K562 (cell line): ENCODE data around the gene OR4K5. TPM values are rescaled to one million over a fixed set of nuclear protein-coding genes. Genes with fewer than 3 reads are reported as not detected.

Experiments
- ATAC-seq: fragments of 200-7000 bp; cut with Tn5 transposase; 3 replicates; pipeline ENCODE4 v1.9.1; 2020; ENCODE audit warnings: moderate library complexity
- BruUV-seq: library from RNA; stranded (reverse); fragments of 400-500 nt; replicated peaks from 2 replicates; lab custom pipeline; 2021; lab: Mats Ljungman, UMichigan
- CTCF ChIA-PET: fragments of 300-600 bp; formaldehyde crosslinking; extraction: SDS; loops from one replicate; lab custom pipeline; 2021; ENCODE audit warnings: low intra/inter-chr PET ratio; lab: Yijun Ruan, JAX
- POLR2A ChIA-PET: fragments of 300-600, 350-650 bp; sonication (Branson Sonifier 250); formaldehyde crosslinking; extraction: SDS; loops from one replicate; lab custom pipeline; 2021; ENCODE audit warnings: antibody characterized with exemption, inconsistent platforms; lab: Yijun Ruan, JAX
- DNase-seq, 4 experiments: peaks; one replicate each; pipeline versions ENCODE4 v3.0.0 to v3.0.0-alpha.2; 2011 to 2018; ENCODE audit warnings: low spot score in 3 of 4, mixed read lengths in 3 of 4; ENCODE audit errors: extremely low read depth in 1 of 4
- FAIRE-seq: peaks from 2 replicates; lab custom pipeline; 2011; peaks lifted over from hg19 to GRCh38; lab: Jason Lieb, UNC
- H2AFZ ChIP-seq: 2 replicates; pipeline ENCODE4 v1.6.0; 2011; ENCODE audit warnings: low read depth, low read length, control low read depth, inconsistent platforms
- H3K27ac ChIP-seq: fragments of 200-600 bp; 3 replicates; pipeline ENCODE4 v1.8.0; 2011; ENCODE audit warnings: low read depth, mild to moderate bottlenecking, control low read depth, inconsistent platforms, low read length, moderate library complexity, mixed read lengths; ENCODE audit errors: extremely low read depth
- H3K27me3 ChIP-seq, 2 experiments: fragments of 300-600 bp in 1 of 2; 2 replicates in 1 of 2; 3 replicates in 1 of 2; pipeline versions ENCODE4 v1.6.0 to v1.8.0; 2011; ENCODE audit warnings: inconsistent platforms in 2 of 2, low read length in 2 of 2, mild to moderate bottlenecking in 1 of 2, mixed read lengths in 1 of 2, moderate library complexity in 1 of 2; ENCODE audit not compliant: control insufficient read depth in 2 of 2, insufficient read depth in 2 of 2
- H3K36me3 ChIP-seq: fragments of 300-600 bp; 3 replicates; pipeline ENCODE4 v1.8.0; 2011; ENCODE audit warnings: mild to moderate bottlenecking, low read length, inconsistent platforms; ENCODE audit not compliant: control insufficient read depth, insufficient read depth
- H3K4me1 ChIP-seq, 2 experiments: fragments of 200-600 bp in 1 of 2; replicated peaks in 1 of 2; 2 replicates in 1 of 2; 3 replicates in 1 of 2; pipeline versions ENCODE4 v1.5.1 to v1.8.0; 2011; ENCODE audit warnings: inconsistent platforms in 2 of 2, low read length in 2 of 2, mild to moderate bottlenecking in 1 of 2, mixed read lengths in 1 of 2, moderate library complexity in 1 of 2; ENCODE audit not compliant: control insufficient read depth in 2 of 2, insufficient read depth in 2 of 2
- H3K4me2 ChIP-seq: 2 replicates; pipeline ENCODE4 v1.6.1; 2011; ENCODE audit warnings: low read length, control low read depth, inconsistent platforms, mixed read lengths; ENCODE audit not compliant: insufficient read depth
- H3K4me3 ChIP-seq: fragments of 200-600 bp; sonication (generic), shearing (Covaris generic); 2 replicates; pipeline ENCODE4 v1.5.1; 2016; ENCODE audit warnings: control low read depth, inconsistent platforms
- H3K79me2 ChIP-seq: fragments of 200-600 bp; 3 replicates; pipeline ENCODE4 v1.8.0; 2011; ENCODE audit warnings: low read length, inconsistent platforms; ENCODE audit not compliant: control insufficient read depth, insufficient read depth
- H3K9ac ChIP-seq, 2 experiments: 2 replicates each; pipeline versions ENCODE4 v1.6.0 to v1.6.1; 2011; ENCODE audit warnings: low read depth in 2 of 2, low read length in 2 of 2, control low read depth in 1 of 2, inconsistent platforms in 1 of 2, mild to moderate bottlenecking in 1 of 2, mixed read lengths in 1 of 2; ENCODE audit not compliant: insufficient read depth in 1 of 2
- H3K9me1 ChIP-seq: one replicate; pipeline ENCODE4 v1.6.0; 2011; ENCODE audit warnings: inconsistent platforms, mild to moderate bottlenecking, low read length, moderate library complexity; ENCODE audit not compliant: control insufficient read depth, insufficient read depth
- H3K9me3 ChIP-seq: replicated peaks from 2 replicates; pipeline ENCODE4 v1.5.1; 2011; ENCODE audit warnings: low read depth, low read length, inconsistent platforms; ENCODE audit not compliant: control insufficient read depth, insufficient read depth
- H4K20me1 ChIP-seq: replicated peaks from 2 replicates; pipeline ENCODE4 v1.6.1; 2011; ENCODE audit warnings: low read length, inconsistent platforms, mixed read lengths; ENCODE audit not compliant: control insufficient read depth, insufficient read depth
- CBX2 ChIP-seq: fragments of 200-600 bp; sonication (generic); IDR thresholded peaks from one replicate; pipeline ENCODE4 v1.6.1; 2012; ENCODE audit warnings: mild to moderate bottlenecking, low read length, inconsistent platforms; ENCODE audit not compliant: insufficient read depth, poor library complexity, severe bottlenecking
- CHD4 ChIP-seq: fragments of 200-600 bp; sonication (generic); IDR thresholded peaks from 3 replicates; pipeline ENCODE4 v1.6.1; 2012; ENCODE audit warnings: low read depth, mild to moderate bottlenecking, mixed read lengths, low read length, inconsistent platforms; ENCODE audit not compliant: insufficient read depth, insufficient replicate concordance, poor library complexity, severe bottlenecking
- FOSL1 ChIP-seq: fragments of 200-800 bp; sonication (Bioruptor generic); conservative IDR thresholded peaks from 2 replicates; pipeline ENCODE4 v1.6.1; 2016; ENCODE audit warnings: missing genetic modification characterization, missing compliant biosample characterization
- ILK ChIP-seq: fragments of 450-650 bp; IDR thresholded peaks from 2 replicates; pipeline ENCODE4 v1.6.1; 2016; ENCODE audit warnings: missing genetic modification characterization, low read depth, mild to moderate bottlenecking, missing compliant biosample characterization, moderate library complexity, borderline replicate concordance
- MBD2 ChIP-seq: sonication (generic); IDR thresholded peaks from 2 replicates; pipeline ENCODE4 v1.6.1; 2016; ENCODE audit warnings: low read depth, borderline replicate concordance
- REST ChIP-seq, 2 experiments: fragments of 450-650 bp; formaldehyde crosslinking in 1 of 2; IDR thresholded peaks; 2 replicates each; pipeline versions ENCODE4 v1.4.0 to v1.6.1; 2014 to 2020; ENCODE audit warnings: mild to moderate bottlenecking in 2 of 2, borderline replicate concordance in 1 of 2, low read depth in 1 of 2
- ZNF561 ChIP-seq: fragments of 450-650 bp; formaldehyde crosslinking; conservative IDR thresholded peaks from 2 replicates; pipeline ENCODE4 v1.4.0; 2020; ENCODE audit warnings: mild to moderate bottlenecking, moderate library complexity
- WGBS: fragments of 100-300 bp; shearing (Covaris generic); methylation state at CpG from one replicate; pipeline ENCODE4 v1.1.6; 2016; ENCODE audit warnings: low coverage, mixed read lengths; ENCODE audit not compliant: insufficient coverage; ENCODE audit errors: missing lambda C conversion rate; 5-methylcytosine and 5-hydroxymethylcytosine counted together
- in situ Hi-C: fragments of 300-500 bp; cut with MboI; formaldehyde crosslinking; loops from 4 replicates; pipeline ENCODE4 v1.15.0; 2018; ENCODE audit warnings: inconsistent platforms, mixed read lengths
- intact Hi-C: fragments of 100-400 bp; cut with micrococcal nuclease; formaldehyde crosslinking; loops from 2 replicates; pipeline ENCODE4 v1.14.2; 2022
- polyA plus RNA-seq, 8 experiments: library from polyadenylated mRNA; depleted of rRNA in 4 of 8; stranded (reverse) in 5 of 8; unstranded in 3 of 8; fragments of >200 nt; fragmentation: Nextera tagmentation in 2 of 8; fragmentation: Illumina TruSeq in 1 of 8; extraction: Ambion mirVana in 2 of 8; extraction: Trizol in 1 of 8; gene quantifications; 2 replicates each; pipeline versions ENCODE4 v1.2.1 to v1.2.3, GENCODE V29; 2011 to 2014; ENCODE audit warnings: inconsistent platforms in 1 of 8, missing spikeins in 1 of 8
- total RNA-seq, 7 experiments: library from RNA; depleted of rRNA in 6 of 7; stranded (reverse); fragments of >200 nt in 6 of 7; fragmentation: Illumina TruSeq in 2 of 7; extraction: Trizol in 2 of 7; gene quantifications; 2 replicates each; pipeline versions ENCODE4 v1.2.1 to v1.2.3, GENCODE V29; 2011 to 2021; ENCODE audit warnings: low replicate concordance in 1 of 7

Gene OR4K5
- total and polyA plus RNA-seq, 9 of the 15 experiments (the other 6 are each of a cell fraction or from before 2014, with no cell fraction given), result not detected

DNA sequence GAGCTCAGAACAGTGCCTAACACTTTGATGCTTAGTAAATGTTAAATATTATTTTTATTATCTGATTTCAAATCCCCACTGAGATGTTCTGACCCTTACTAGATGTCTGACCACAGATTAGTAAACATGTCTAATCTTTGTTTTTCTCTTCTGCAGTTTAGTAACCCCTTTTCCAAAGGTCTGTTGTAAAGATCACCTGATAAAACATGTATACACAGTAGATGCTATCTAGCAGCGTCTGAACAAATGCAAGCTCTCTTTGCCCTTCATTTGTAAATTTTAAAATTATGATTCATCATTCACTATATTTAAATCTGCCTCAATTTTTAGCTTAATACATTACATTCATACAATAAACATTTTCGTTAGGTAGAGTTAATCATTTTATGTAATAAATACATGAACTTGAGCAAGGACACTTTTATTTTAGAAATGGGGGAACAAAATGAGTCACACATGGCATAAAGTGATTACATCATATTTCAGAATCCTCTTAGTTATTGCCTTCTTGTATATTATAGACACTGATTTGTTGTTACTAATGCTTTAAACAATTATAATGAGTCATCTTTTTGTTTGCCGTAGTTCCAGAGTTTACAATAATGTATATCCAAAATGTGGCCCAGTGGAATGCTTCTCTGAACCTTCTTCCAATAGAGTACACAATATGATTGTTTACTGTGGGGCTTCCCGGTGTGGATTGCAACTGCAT, 1.7 kb upstream of the OR4K5 start (continued):
- TF ChIP-seq ZNF561 (CRISPR knock-in tag), result no peak

GRCh38 chr14:19930617-19931016, 10.2 kb downstream of the OR4K5 start, which contains the start of gene OR4K1:
OR4K1 (plus strand) TSS chr14:19930917; CDS start chr14:19935667, 4,750 bp downstream.
- 24% methylated on average over 3 of the region's 3 CpGs for WGBS
- H3K27ac ChIP-seq, result no peak within 1 kb of the TSS
- ATAC-seq (no peak), FAIRE-seq (no peak), DNase-seq (no peak)
- H3K4me1 ChIP-seq, result no peaks in the 10 kb centered on the region
- H3K79me2 ChIP-seq, result no peaks in the 10 kb centered on the region
- no TSS peak for BruUV-seq
- H4K20me1 ChIP-seq, result no peaks in the 10 kb centered on the region
- peak within 1 kb of the TSS; percentile 25; the same call in 1 of the 2 replicates for H2AFZ ChIP-seq
- H3K9me1 ChIP-seq, result no peaks in the 10 kb centered on the region
- H3K9ac ChIP-seq, result no peak within 1 kb of the TSS
- intact Hi-C loops, result no loop called here
- H3K4me2 ChIP-seq, result no peak within 1 kb of the TSS
- H3K4me3 ChIP-seq, result no peak within 1 kb of the TSS
- ChIA-PET POLR2A (no interaction called here), CTCF (no interaction called here)
- no peaks in the 10 kb centered on the region for H3K36me3 ChIP-seq
- in situ Hi-C loops, result no loop called here
- H3K9me3 ChIP-seq, result no peaks in the 10 kb centered on the region
- no peaks in the 10 kb centered on the region for H3K27me3 ChIP-seq
- TF ChIP-seq REST (IDR thresholded peaks at IDR 0.05; ENCODE audit: borderline replicate concordance), result no peak
- no peak for TF ChIP-seq REST (CRISPR knock-in tag; IDR thresholded peaks at IDR 0.05; ENCODE audit: low read depth)
- no peak for TF ChIP-seq FOSL1 (tag)
- no peak for TF ChIP-seq ILK (tag)
- no peak for TF ChIP-seq CHD4
- no peak for TF ChIP-seq MBD2
- no peak for TF ChIP-seq CBX2
